Hepatocyte (in vitro differentiated cells): ENCODE data around the gene RNF41. TPM values are rescaled to one million over a fixed set of nuclear protein-coding genes. Genes with fewer than 3 reads are reported as not detected.
A peak's percentile ranks its signal among the peaks of the same experiment; 100 is the strongest.
"Not testable (repeated sequence)": the region's sequence is repeated elsewhere in the genome, so short reads cannot be mapped to it uniquely, and the experiment has no call there.

ENCODE experiments used
- DNase-seq: peaks from one replicate; pipeline ENCODE4 v3.0.0-alpha.2; 2016; ENCODE audit warnings: low spot score
- H2AFZ ChIP-seq: fragments of 200-600 bp; sonication (generic); 2 replicates; pipeline ENCODE4 v1.6.0; 2016; ENCODE audit warnings: antibody characterized with exemption, mild to moderate bottlenecking
- H3K27ac ChIP-seq: fragments of 200-600 bp; sonication (generic); 2 replicates; pipeline ENCODE4 v1.5.1; 2016; ENCODE audit warnings: mild to moderate bottlenecking
- H3K27me3 ChIP-seq: fragments of 200-600 bp; sonication (generic); 2 replicates; pipeline ENCODE4 v1.6.1; 2016
- H3K36me3 ChIP-seq: fragments of 200-600 bp; sonication (generic); replicated peaks from 2 replicates; pipeline ENCODE4 v1.5.1; 2016; ENCODE audit warnings: low read depth; ENCODE audit not compliant: insufficient read depth
- H3K4me1 ChIP-seq: fragments of 200-600 bp; sonication (generic); 2 replicates; pipeline ENCODE4 v1.5.1; 2016; ENCODE audit warnings: mild to moderate bottlenecking, moderate library complexity; ENCODE audit not compliant: insufficient read depth
- H3K4me2 ChIP-seq: fragments of 200-600 bp; sonication (generic); 2 replicates; pipeline ENCODE4 v1.6.0; 2016
- H3K4me3 ChIP-seq: fragments of 200-600 bp; sonication (generic); 2 replicates; pipeline ENCODE4 v1.5.1; 2016; ENCODE audit warnings: mild to moderate bottlenecking
- H3K79me2 ChIP-seq: fragments of 200-600 bp; sonication (generic); 2 replicates; pipeline ENCODE4 v1.6.0; 2017; ENCODE audit warnings: mild to moderate bottlenecking
- H3K9me2 ChIP-seq: fragments of 200-600 bp; sonication (generic); replicated peaks from 2 replicates; pipeline ENCODE4 v1.6.0; 2017; ENCODE audit warnings: mild to moderate bottlenecking; ENCODE audit not compliant: insufficient read depth
- H3K9me3 ChIP-seq: fragments of 200-600 bp; sonication (generic); 2 replicates; pipeline ENCODE4 v1.5.1; 2016; ENCODE audit warnings: low read depth, mild to moderate bottlenecking
- H4K20me1 ChIP-seq: fragments of 200-600 bp; sonication (generic); 2 replicates; pipeline ENCODE4 v1.6.0; 2016; ENCODE audit warnings: mild to moderate bottlenecking; ENCODE audit not compliant: insufficient read depth, poor library complexity, severe bottlenecking
- EZH2 ChIP-seq: fragments of 200-600 bp; sonication (generic); IDR thresholded peaks from 2 replicates; pipeline ENCODE4 v1.6.1; 2016; ENCODE audit warnings: antibody characterized with exemption, mild to moderate bottlenecking, borderline replicate concordance
- EZH2phosphoT487 ChIP-seq: fragments of 200-600 bp; sonication (generic); IDR thresholded peaks from one replicate; pipeline ENCODE4 v1.6.1; 2018; ENCODE audit warnings: antibody characterized with exemption, mild to moderate bottlenecking, low read depth, moderate library complexity; ENCODE audit not compliant: unreplicated experiment, severe bottlenecking
- WGBS: methylation state at CpG from one replicate; pipeline ENCODE4 v1.1.6; 2016; ENCODE audit warnings: low lambda C conversion rate; ENCODE audit errors: missing lambda C conversion rate; 5-methylcytosine and 5-hydroxymethylcytosine counted together
- polyA plus RNA-seq: library from polyadenylated mRNA; unstranded; fragments of >200 nt; fragmentation: Nextera tagmentation; extraction: Ambion mirVana; gene quantifications from 2 replicates; pipeline ENCODE4 v1.2.1, GENCODE V29; 2016
- total RNA-seq: library from RNA; depleted of rRNA; stranded (reverse); fragments of >200 nt; gene quantifications from 2 replicates; pipeline ENCODE4 v1.2.3, GENCODE V29; 2014
- TF ChIP-seq, protein P1 (sequence below): fragments of 200-600 bp; sonication (generic); IDR thresholded peaks from 2 replicates; pipeline ENCODE4 v1.5.1; 2016; ENCODE audit warnings: antibody characterized with exemption, mild to moderate bottlenecking; ENCODE audit not compliant: poor library complexity

Gene RNF41
- total and polyA plus RNA-seq, 2 experiments from 2014 or later, result 22.5 to 47.6 TPM

DNA sequence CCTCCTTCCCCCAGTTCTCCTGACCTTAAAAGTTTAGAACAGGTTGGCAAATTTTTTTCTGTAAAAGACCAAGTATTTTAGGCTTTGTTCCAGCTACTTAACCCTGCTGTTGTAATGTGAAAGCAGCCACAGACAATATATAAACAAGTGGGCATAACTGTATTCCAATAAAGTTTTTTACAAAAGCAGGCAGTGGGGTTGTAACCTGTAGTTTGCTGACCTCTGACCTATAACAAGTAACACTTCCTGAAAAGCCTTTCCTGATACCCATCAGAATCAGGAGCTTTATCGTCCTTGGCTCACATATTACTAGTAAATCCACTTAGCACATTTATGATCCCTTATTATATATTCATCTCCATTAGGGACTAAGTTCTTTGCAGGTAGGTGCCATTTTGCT lies 19.4 kb downstream of the RNF41 start:
- H3K27ac ChIP-seq, result no peak overlapping the region
- 50% methylated on average over 1 of the region's 1 CpG for WGBS
- no peaks in the 10 kb centered on the region for H3K9me3 ChIP-seq

DNA sequence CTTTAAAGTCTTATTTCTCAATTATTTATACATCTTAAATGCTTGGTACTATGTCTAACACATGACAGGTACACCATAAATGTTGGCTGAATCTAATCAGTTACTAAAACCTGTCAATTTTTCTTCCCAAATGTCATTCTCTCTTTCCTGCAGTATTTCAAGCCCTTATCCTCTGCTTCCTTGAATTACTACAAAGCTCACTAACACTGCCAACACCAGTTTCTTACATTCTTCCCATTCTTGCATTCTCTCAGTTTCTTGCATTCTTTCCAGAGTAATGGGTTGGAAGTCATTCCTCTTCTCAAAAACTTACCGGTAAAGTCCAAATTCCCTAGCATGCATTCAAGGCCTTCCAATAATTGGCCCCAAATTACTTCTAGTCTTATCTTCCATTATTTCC lies 22.9 kb downstream of the RNF41 start:
- Histone ChIP-seq H2AFZ (no peak overlapping the region), H3K4me3 (no peak overlapping the region), H3K27me3 (no peaks in the 10 kb centered on the region), H3K9me2 (no peaks in the 10 kb centered on the region), H4K20me1 (no peaks in the 10 kb centered on the region), H3K27ac (no peak overlapping the region), H3K4me1 (no peaks in the 10 kb centered on the region), H3K4me2 (no peak overlapping the region), H3K36me3 (no peaks in the 10 kb centered on the region), H3K79me2 (no peaks in the 10 kb centered on the region), H3K9me3 (no peaks in the 10 kb centered on the region)
- WGBS, result 80% methylated on average over 1 of the region's 1 CpG
- DNase-seq, result no peak
- TF ChIP-seq EZH2phosphoT487, result no peak
- no peak for TF ChIP-seq EZH2
- TF ChIP-seq, protein P1, sequence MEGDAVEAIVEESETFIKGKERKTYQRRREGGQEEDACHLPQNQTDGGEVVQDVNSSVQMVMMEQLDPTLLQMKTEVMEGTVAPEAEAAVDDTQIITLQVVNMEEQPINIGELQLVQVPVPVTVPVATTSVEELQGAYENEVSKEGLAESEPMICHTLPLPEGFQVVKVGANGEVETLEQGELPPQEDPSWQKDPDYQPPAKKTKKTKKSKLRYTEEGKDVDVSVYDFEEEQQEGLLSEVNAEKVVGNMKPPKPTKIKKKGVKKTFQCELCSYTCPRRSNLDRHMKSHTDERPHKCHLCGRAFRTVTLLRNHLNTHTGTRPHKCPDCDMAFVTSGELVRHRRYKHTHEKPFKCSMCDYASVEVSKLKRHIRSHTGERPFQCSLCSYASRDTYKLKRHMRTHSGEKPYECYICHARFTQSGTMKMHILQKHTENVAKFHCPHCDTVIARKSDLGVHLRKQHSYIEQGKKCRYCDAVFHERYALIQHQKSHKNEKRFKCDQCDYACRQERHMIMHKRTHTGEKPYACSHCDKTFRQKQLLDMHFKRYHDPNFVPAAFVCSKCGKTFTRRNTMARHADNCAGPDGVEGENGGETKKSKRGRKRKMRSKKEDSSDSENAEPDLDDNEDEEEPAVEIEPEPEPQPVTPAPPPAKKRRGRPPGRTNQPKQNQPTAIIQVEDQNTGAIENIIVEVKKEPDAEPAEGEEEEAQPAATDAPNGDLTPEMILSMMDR, result no peak

More for the DNA sequence above, 19.4 kb downstream of the RNF41 start:
- H2AFZ ChIP-seq, result no peak overlapping the region
- H3K4me2 ChIP-seq, result no peak overlapping the region
- TF ChIP-seq EZH2phosphoT487, result no peak
- TF ChIP-seq EZH2, result no peak
- TF ChIP-seq, protein P1, result no peak
- no peaks in the 10 kb centered on the region for H3K4me1 ChIP-seq
- H3K79me2 ChIP-seq, result no peaks in the 10 kb centered on the region
- H3K9me2 ChIP-seq, result no peaks in the 10 kb centered on the region
- DNase-seq, result no peak
- no peaks in the 10 kb centered on the region for H4K20me1 ChIP-seq
- H3K36me3 ChIP-seq, result no peaks in the 10 kb centered on the region
- H3K27me3 ChIP-seq, result no peaks in the 10 kb centered on the region
- no peak overlapping the region for H3K4me3 ChIP-seq

DNA sequence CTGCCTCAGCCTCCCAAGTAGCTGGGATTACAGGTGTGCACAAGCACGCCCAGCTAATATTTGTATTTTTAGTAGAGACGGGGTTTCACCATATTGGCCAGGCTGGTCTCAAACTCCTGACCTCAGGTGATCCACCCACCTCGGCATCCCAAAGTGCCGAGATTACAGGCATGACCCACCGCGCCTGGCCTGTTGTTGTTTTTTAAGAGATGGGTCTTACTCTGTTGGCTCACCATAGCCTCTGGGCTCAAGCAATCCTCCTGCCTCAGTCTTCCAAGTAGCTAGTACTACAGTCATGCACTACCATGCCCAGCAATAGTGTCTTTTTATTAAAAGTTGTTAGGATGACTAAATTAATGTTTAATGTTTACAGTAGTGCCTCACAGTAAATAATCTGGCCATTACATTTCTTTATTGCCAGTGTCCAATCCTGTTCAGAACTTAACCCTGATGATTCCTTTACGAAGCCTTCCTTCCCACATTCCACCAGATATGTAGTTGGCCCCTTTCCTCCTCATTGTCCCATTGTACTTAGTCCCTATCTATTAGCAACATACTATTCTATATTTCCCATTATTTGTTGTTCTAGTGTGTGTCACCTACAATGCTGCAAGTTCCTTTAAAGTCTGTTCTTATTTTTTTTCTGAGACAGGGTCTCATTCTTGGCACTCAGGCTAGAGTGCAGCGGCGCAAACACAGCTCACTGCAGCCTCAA lies 23.6 kb downstream of the RNF41 start:
- Histone ChIP-seq H2AFZ (no peak overlapping the region), H3K4me3 (no peak overlapping the region), H3K4me1 (no peaks in the 10 kb centered on the region), H3K9me2 (no peaks in the 10 kb centered on the region), H3K36me3 (no peaks in the 10 kb centered on the region), H3K4me2 (no peak overlapping the region), H4K20me1 (no peaks in the 10 kb centered on the region), H3K27ac (no peak overlapping the region), H3K27me3 (no peaks in the 10 kb centered on the region), H3K79me2 (no peaks in the 10 kb centered on the region), H3K9me3 (no peaks in the 10 kb centered on the region)
- TF ChIP-seq, protein P1, result no peak
- TF ChIP-seq EZH2, result no peak
- no peak for TF ChIP-seq EZH2phosphoT487
- 91% methylated on average over 9 of the region's 9 CpGs for WGBS
- no peak for DNase-seq

DNA sequence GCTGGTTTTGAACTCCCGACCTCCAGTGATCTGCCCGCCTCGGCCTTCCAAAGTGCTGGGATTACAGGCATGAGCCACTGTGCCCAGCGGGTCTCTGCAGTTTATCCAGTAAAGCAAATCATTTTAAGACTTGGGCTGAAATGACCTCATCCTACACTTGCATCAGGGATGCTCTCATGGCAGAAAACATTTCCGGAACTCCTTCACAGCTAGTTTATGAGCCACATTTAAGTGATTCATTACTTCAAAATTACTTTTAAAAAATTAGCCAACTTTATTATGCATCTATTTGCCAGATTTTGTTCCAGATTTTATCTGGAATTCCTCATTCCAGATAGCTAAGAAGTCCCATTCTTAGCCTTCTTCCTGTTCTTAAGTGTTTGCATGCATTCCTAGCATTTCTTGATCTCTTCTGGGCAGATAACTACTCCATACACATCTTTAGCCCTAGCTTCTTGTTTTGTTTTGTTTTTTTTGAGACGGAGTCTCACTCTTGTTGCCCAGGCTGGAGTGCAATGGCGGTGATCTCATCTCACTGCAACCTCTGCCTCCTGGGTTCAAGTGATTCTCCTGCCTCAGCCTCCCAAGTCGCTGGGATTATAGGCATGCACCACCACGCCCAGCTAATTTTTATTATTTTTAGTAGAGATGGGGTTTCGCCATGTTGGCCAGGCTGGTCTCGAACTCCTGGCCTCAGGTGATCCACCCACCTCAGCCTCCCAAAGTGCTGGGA lies 24.7 kb downstream of the RNF41 start:
- not testable (repeated sequence) for H3K27ac ChIP-seq

More for the DNA sequence above, 24.7 kb downstream of the RNF41 start:
- not testable (repeated sequence) for H3K4me1 ChIP-seq, H3K9me3 ChIP-seq, H3K36me3 ChIP-seq, H4K20me1 ChIP-seq, H3K27me3 ChIP-seq, H2AFZ ChIP-seq, H3K79me2 ChIP-seq, H3K9me2 ChIP-seq, H3K4me2 ChIP-seq, H3K4me3 ChIP-seq
- peak; percentile 62 for DNase-seq
- WGBS, result 68% methylated on average over 11 of the region's 11 CpGs
